Esophagus muscularis mucosa (tissue), 4 donors: Measurements from ENCODE around the gene GNMT.

Experiments
- EP300 ChIP-seq: sonication (generic); formaldehyde crosslinking; IDR thresholded peaks from one replicate; pipeline ENCODE4 v1.6.1; 2017; ENCODE audit warnings: antibody characterized with exemption
- POLR2A ChIP-seq: fragments of 450-650 bp; IDR thresholded peaks from one replicate; pipeline ENCODE4 v1.6.1; 2017; ENCODE audit warnings: antibody characterized with exemption, moderate library complexity, mild to moderate bottlenecking, low read depth
- POLR2AphosphoS5 ChIP-seq, 2 donors: sonication (generic); formaldehyde crosslinking; IDR thresholded peaks; one replicate each; pipeline ENCODE4 v1.6.1; 2017; ENCODE audit warnings: antibody characterized with exemption in 2 of 2
- TF ChIP-seq, protein P1 (sequence below), 3 experiments: fragments of 200-600 bp in 2 of 3; fragments of 450-650 bp in 1 of 3; sonication (generic) in 2 of 3; IDR thresholded peaks; one replicate each; pipeline ENCODE4 v1.5.1; 2017 to 2019; ENCODE audit warnings: antibody characterized with exemption in 3 of 3, mild to moderate bottlenecking in 2 of 3, moderate library complexity in 1 of 3

DNA sequence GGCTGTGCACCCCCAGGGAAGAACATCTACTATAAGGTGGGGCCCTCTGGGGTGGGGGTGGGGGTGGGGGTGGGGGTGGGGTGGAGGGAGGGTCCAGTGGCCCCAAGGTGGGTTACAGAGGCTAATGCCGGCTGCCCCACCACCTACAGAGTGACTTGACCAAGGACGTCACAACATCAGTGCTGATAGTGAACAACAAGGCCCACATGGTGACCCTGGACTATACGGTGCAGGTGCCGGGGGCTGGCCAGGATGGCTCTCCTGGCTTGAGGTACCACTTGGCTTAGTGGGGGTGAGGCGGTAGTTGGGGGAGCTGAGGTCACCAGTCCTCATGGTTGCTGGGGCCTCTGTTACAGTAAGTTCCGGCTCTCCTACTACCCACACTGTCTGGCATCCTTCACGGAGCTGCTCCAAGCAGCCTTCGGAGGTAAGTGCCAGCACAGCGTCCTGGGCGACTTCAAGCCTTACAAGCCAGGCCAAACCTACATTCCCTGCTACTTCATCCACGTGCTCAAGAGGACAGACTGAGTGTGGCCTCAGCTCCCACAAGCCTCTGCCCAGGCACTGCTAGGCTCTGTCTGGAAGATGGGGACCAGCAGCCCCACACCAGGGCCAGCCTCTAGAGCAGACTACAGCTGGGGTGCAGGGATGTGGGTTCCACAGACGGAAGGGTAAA is 2.8 kb downstream of the GNMT start:
- TF ChIP-seq EP300 (no peak), POLR2AphosphoS5 (IDR thresholded peaks at IDR 0.05) (no peak), POLR2A (no peak)
- TF ChIP-seq, protein P1, sequence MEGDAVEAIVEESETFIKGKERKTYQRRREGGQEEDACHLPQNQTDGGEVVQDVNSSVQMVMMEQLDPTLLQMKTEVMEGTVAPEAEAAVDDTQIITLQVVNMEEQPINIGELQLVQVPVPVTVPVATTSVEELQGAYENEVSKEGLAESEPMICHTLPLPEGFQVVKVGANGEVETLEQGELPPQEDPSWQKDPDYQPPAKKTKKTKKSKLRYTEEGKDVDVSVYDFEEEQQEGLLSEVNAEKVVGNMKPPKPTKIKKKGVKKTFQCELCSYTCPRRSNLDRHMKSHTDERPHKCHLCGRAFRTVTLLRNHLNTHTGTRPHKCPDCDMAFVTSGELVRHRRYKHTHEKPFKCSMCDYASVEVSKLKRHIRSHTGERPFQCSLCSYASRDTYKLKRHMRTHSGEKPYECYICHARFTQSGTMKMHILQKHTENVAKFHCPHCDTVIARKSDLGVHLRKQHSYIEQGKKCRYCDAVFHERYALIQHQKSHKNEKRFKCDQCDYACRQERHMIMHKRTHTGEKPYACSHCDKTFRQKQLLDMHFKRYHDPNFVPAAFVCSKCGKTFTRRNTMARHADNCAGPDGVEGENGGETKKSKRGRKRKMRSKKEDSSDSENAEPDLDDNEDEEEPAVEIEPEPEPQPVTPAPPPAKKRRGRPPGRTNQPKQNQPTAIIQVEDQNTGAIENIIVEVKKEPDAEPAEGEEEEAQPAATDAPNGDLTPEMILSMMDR (IDR thresholded peaks at IDR 0.05): no peak
